HG02840 (cell line): ENCODE results near the gene CEP97.
"Not testable (repeated sequence)": the region's sequence is repeated elsewhere in the genome, so short reads cannot be mapped to it uniquely, and the experiment has no call there.

Experiments
- ATAC-seq: cut with Tn5 transposase; IDR thresholded peaks from one replicate; pipeline ENCODE4 v1.9.1; 2021; ENCODE audit warnings: mild to moderate bottlenecking, moderate library complexity, moderate number of reproducible peaks; ENCODE audit not compliant: unreplicated experiment, low FRiP score

The CEP97 gene

GRCh38 chr3:101701696-101702634, 22.4 kb upstream of the CEP97 start:
- no peak for ATAC-seq

DNA sequence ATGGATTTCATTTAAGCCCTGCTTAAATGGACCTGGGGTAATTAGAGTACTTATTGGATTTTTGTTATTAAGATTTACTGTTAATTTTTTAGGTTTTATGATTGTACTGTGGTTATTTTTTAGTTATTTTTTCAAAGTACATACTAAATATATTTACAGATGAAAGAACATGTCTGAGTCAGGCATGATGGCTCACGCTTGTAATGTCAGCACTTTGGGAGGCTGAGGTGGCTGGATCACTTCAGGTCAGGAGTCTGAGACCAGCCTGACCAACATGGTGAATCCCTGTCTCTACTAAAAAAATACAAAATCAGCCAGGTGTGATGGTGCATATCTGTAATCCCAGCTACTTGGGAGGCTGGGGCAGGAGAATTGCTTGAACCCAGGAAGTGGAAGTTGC, 21.7 kb upstream of the CEP97 start:
- ATAC-seq = no peak

DNA sequence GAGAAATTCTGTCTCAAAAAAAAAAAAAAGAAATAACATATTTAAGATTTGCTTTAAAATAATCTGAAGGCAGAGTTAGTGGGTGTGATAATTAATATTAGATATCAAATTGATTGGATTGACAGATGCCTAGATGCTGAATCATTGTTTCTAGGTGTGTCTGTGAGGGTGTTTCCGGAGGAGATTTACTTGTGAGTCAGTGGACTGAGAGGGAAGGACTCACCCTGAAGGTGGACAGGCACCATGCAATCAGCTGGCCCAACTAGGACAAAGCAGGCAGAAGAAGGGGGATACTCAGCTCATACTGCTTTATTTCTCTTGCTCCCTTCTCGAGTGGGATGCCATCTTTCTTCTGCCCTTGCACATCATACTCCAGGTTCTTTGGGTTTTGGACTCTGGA, 21.2 kb upstream of the CEP97 start:
- ATAC-seq = no peak

- ATAC-seq = not testable (repeated sequence)
Measured at GRCh38 chr3:101704639-101705038, 19.8 kb upstream of the CEP97 start.

GRCh38 chr3:101709126-101709525, 15.3 kb upstream of the CEP97 start:
- no peak for ATAC-seq

DNA sequence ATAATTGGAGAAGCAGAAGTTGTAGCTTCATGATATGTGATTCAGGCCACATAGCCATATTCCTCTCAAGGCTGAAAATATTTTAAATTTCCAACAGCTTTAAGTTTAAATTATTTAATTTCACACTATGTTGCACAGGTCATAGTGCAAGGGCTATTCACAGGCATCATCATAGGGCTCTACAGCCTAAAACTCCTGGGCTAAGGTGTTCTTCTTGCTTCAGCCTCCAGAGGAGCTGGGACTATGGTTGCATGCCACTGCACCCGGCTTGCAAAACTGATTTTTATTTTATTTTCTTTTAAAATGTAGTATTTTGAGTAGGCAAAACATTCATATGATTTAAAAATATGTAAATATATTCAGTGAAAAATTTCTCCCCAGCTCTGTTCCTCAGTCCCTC, 6.0 kb upstream of the CEP97 start:
- ATAC-seq = no peak

DNA sequence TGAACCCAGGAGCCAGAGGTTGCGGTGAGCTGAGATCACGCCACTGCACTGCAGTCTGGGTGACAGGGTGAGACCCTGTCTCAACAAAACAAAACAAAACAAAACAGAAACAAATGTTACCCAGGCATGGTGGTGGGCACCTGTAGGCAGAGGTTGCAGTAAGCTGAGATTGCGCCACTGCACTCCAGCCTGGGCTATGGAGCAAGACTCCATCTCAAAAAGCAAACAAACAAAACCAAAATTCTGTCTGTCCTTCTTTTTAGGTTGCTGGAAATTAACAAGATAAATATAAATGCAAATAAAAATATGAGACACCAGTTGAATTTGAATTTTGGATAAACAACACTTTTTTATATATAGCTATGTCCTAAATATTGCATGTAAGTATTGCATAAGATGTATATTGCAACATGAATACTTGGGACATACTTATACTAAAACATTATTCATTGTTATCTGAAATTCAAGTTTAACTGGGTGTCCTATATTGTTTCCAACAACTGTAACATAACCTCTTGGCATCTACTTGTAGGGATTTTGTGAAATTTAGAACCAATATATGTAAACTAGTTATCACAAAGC, 4.7 kb upstream of the CEP97 start:
- ATAC-seq = no peak

- ATAC-seq = no peak
Measured at GRCh38 chr3:101720851-101721840, 3.3 kb upstream of the CEP97 start.

DNA sequence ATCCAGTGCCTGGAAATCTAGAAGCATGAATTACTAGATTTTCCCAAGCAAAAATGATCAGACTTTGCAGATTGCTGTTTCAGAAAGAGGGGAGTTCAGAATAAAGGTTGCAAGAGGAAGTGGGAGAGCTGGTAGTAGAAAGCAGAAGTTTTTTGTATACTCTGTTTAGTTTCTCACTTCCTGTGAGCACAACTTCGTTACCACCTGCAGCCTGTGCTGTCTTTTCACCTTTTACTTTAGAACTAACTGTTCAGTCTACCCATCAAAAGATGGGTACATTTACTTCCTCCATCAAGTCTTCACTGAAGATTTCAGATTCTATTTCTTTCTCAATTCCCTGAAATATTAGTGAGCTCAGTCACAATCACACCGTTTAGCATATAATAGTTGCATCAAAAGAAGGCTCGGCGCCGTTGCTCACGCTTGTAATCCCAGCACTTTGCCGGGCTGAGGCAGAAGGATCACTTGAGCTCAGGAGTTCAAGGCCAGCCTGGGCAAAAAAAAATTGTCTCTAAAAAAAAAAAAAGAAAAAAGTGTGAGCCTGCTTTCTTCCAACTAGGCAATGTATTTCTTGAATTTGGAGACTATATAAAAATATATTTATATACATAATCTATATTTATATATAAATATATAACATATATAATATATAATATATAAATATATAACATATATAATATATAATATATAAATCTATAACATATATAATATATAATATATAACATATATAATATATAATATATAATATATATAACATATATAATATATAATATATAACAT, 1.8 kb upstream of the CEP97 start:
- peak; percentile 50 for ATAC-seq

GRCh38 chr3:101725194-101725889, 928 bp downstream of the CEP97 start:
- peak; percentile 7 for ATAC-seq

DNA sequence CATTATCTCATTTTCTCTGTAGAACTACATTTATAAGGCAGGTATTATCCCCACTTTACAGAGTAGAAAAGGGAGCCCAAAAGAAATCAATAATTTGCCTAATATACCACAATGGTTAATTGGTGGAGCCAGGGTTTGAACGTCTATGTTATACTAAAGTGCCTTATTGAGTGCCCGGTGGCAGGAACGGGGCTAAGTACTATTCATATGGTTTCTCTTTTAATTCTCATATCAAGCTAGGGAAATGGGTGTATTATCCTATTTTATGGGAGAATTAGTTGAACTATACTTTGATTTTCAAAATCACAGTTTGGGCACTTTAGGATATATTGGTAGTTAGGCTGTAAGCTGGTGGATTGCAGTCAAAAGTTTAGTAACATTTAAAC, 1.5 kb downstream of the CEP97 start:
- ATAC-seq = no peak

DNA sequence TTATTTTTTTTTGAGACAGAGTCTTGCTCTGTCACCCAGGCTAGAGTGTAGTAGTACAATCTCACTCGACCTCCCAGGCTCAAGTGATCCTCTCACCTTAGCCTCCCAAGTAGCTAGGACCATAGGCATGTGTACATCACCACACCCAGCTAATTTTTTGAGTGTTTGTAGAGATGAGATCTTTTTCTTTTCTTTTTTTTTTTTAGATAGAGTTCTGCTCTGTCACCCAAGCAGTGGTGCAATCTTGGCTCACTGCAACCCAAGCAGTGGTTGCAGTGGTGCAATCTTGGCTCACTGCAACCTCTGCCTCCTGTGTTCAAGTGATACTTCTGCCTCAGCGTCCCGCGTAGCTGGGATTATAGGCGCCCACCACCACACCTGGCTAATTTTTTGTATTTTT, 5.2 kb downstream of the CEP97 start:
- ATAC-seq = no peak

DNA sequence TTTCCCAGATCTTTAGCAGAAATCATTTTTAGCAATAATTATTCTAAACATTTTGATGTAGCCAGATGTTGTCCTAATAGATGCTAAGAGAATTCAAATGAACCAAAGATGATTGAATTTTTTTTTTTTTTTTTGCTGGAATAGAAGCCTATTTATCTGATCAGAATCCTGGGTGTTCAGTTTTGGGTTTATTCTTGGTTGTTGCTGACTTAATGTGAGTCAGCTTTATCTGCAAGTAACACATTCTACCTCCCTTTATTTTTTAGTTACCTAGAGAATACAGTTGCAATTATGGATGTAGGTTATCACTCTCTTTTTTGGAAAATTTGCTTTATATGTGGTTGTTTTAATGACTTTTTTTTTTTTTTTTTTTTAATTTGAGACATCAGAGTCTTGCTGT, 6.4 kb downstream of the CEP97 start:
- no peak for ATAC-seq

- ATAC-seq = no peak
Measured at GRCh38 chr3:101732240-101732641, 7.8 kb downstream of the CEP97 start.

DNA sequence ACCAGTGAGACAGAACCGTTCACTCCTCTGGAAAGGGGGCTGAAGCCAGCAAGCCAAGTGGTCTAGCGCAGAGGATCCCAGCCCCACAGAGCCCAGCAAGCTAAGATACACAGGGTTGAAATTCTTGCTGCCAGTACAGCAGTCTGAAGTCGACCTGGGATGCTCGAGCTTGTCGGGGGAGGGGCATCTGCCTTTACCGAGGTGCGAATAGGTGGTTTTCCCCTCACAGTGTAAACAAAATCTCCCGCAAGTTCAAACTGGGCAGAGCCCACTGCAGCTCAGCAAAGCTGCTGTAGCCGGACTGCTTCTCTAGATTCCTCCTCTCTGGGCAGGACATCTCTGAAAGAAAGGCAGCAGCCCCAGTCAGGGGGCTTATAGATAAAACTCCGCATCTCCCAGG, 11.4 kb downstream of the CEP97 start:
- ATAC-seq = no peak

- ATAC-seq = not testable (repeated sequence)
Measured at GRCh38 chr3:101741914-101742313, 17.5 kb downstream of the CEP97 start.

- no peak for ATAC-seq
Measured at GRCh38 chr3:101744811-101745210, 20.4 kb downstream of the CEP97 start.

DNA sequence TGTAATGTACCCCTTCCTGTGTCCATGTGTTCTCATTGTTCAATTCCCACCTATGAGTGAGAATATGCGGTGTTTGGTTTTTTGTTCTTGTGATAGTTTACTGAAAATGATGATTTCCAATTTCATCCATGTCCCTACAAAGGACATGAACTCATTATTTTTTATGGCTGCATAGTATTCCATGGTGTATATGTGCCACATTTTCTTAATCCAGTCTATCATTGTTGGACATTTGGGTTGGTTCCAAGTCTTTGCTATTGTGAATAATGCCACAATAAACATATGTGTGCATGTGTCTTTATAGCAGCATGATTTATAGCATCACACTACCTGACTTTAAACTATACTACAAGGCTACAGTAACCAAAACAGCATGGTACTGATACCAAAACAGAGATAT, 21.5 kb downstream of the CEP97 start:
- not testable (repeated sequence) for ATAC-seq

DNA sequence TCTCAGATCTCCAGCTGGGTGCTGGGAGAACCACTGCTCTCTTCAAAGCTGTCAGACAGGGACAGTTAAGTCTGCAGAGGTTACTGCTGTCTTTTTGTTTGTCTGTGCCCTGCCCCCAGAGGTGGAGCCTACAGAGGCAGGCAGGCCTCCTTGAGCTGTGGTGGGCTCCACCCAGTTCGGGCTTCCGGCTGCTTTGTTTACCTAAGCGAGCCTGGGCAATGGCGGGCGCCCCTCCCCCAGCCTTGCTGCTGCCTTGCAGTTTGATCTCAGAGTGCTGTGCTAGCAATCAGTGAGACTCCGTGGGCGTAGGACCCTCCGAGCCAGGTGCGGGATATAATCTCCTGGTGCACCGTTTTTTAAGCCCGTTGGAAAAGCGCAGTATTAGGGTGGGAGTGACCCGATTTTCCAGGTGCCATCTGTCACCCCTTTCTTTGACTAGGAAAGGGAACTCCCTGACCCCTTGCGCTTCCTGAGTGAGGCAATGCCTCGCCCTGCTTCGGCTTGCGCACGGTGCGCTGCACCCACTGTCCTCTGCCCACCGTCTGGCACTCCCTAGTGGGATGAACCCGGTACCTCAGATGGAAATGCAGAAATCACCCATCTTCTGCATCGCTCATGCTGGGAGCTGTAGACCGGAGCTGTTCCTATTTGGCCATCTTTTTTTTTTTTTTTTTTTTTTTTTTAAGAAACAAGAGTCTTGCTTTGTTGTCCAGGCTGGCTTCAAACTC, 29.1 kb downstream of the CEP97 start:
- not testable (repeated sequence) for ATAC-seq
